Esophagus (tissue), 2 donors: Measurements from ENCODE around the gene CNR1. TPM values are rescaled to one million over a fixed set of nuclear protein-coding genes. Genes with fewer than 3 reads are reported as not detected.

Experiments
- polyA plus RNA-seq, 2 donors: library from polyadenylated mRNA; stranded (reverse); fragments of 200-250 nt; gene quantifications; one replicate each; pipeline ENCODE4 v1.2.3, GENCODE V29; 2013
- donor health status: healthy with polysubstance abuse.
- donor health status: Bipolar disorder and iron deficiency.

Gene CNR1
- polyA plus RNA-seq, 2 donors: 0.74 to 0.77 TPM

Other genes starting within 250 kb of the CNR1 start
- gene SPACA1, start 118.5 kb downstream of the CNR1 start, polyA plus RNA-seq: not detected